SK-N-MC (cell line): Measurements from ENCODE around the gene ZSCAN16.
"Not testable (repeated sequence)": the region's sequence is repeated elsewhere in the genome, so short reads cannot be mapped to it uniquely, and the experiment has no call there.

Experiments used
- EZH2 ChIP-seq: fragments of 200-600 bp; sonication (generic); IDR thresholded peaks from one replicate; pipeline ENCODE4 v1.6.1; 2017; ENCODE audit warnings: antibody characterized with exemption
- POLR2AphosphoS5 ChIP-seq: IDR thresholded peaks from 2 replicates; pipeline ENCODE4 v1.6.1; 2012; ENCODE audit warnings: mild to moderate bottlenecking, low read depth, low read length, borderline replicate concordance

GRCh38 chr6:28102699-28103098 lies 21.7 kb upstream of the ZSCAN16 start:
- TF ChIP-seq POLR2AphosphoS5, EZH2: not testable (repeated sequence)
